CD4-positive, alpha-beta T cell treated with Interleukin-6 for 4 hours (primary cell): ENCODE measurements around the gene APBA3.

Source experiments
- DNase-seq: peaks from one replicate; pipeline ENCODE4 v3.0.0-alpha.2; 2020; ENCODE audit warnings: mixed read lengths

APBA3 gene

GRCh38 chr19:3785938-3786824, 24.7 kb upstream of the APBA3 start, which contains the start of gene MATK:
MATK (minus strand) TSS chr19:3786381; CDS start chr19:3785135, 1,246 bp downstream.
- DNase-seq = peak; percentile 18

GRCh38 chr19:3785451-3785937, 24.0 kb upstream of the APBA3 start:
- peak; percentile 22 for DNase-seq

- no peak for DNase-seq
Observed at GRCh38 chr19:3784607-3785450, 23.3 kb upstream of the APBA3 start.

- peak; percentile 43 for DNase-seq
Observed at GRCh38 chr19:3783660-3784584, 22.4 kb upstream of the APBA3 start.

GRCh38 chr19:3782903-3783302, 21.4 kb upstream of the APBA3 start:
- no peak for DNase-seq

GRCh38 chr19:3782330-3782729, 20.8 kb upstream of the APBA3 start:
- DNase-seq = no peak

GRCh38 chr19:3781603-3782002, 20.1 kb upstream of the APBA3 start:
- DNase-seq = no peak

GRCh38 chr19:3780786-3781304, 19.4 kb upstream of the APBA3 start:
- DNase-seq = no peak

GRCh38 chr19:3778899-3779723, 17.6 kb upstream of the APBA3 start:
- no peak for DNase-seq

- no peak for DNase-seq
Observed at GRCh38 chr19:3778104-3778867, 16.8 kb upstream of the APBA3 start.

GRCh38 chr19:3776479-3777040, 15.1 kb upstream of the APBA3 start:
- DNase-seq = no peak

GRCh38 chr19:3775831-3776230, 14.3 kb upstream of the APBA3 start:
- no peak for DNase-seq

- no peak for DNase-seq
Observed at GRCh38 chr19:3775374-3775711, 13.9 kb upstream of the APBA3 start.

- no peak for DNase-seq
Observed at GRCh38 chr19:3774621-3775373, 13.3 kb upstream of the APBA3 start.

- DNase-seq = no peak
Observed at GRCh38 chr19:3773814-3774515, 12.5 kb upstream of the APBA3 start.

GRCh38 chr19:3771906-3772455, 10.5 kb upstream of the APBA3 start, which contains the start of gene RAX2:
RAX2 (minus strand) TSS chr19:3772228; CDS start chr19:3771742, 486 bp downstream.
- no peak for DNase-seq

GRCh38 chr19:3771000-3771905, 9.8 kb upstream of the APBA3 start:
- DNase-seq = no peak
